ENCODE measurements around the gene AKAP9. TPM values are rescaled to one million over a fixed set of nuclear protein-coding genes. Genes with fewer than 3 reads are reported as not detected.

AKAP9 gene
- total and polyA plus RNA-seq, 4 donors: 14.6 to 97.7 (median 57.0) TPM

Other genes starting within 250 kb of the AKAP9 start
- gene MTERF1, start 60.2 kb upstream of the AKAP9 start, total RNA-seq: 1 to 10 TPM; 6.9 to 9.1 TPM
- 1 to 10 TPM; 5.8 to 5.9 TPM for gene MTERF1, start 60.2 kb upstream of the AKAP9 start, polyA plus RNA-seq
- gene CYP51A1, start 193.6 kb downstream of the AKAP9 start, total RNA-seq: 100 to 1,000 TPM; 245 to 338 TPM
- 10 to 100 TPM; 56.4 to 95.7 TPM for gene CYP51A1, start 193.6 kb downstream of the AKAP9 start, polyA plus RNA-seq
- not detected for gene LRRD1, start 238.3 kb downstream of the AKAP9 start, total RNA-seq
- not detected for gene LRRD1, start 238.3 kb downstream of the AKAP9 start, polyA plus RNA-seq